Gastroesophageal sphincter (tissue), 4 donors: ENCODE data around the gene HS1BP3. TPM values are rescaled to one million over a fixed set of nuclear protein-coding genes. Genes with fewer than 3 reads are reported as not detected.

Experiments used
- ATAC-seq: fragments of 150-250 bp; one replicate; pipeline ENCODE4 v1.9.1; 2016; ENCODE audit warnings: mild to moderate bottlenecking, moderate library complexity
- H3K27ac ChIP-seq, 4 donors: fragments of 200-600 bp; sonication (generic) in 3 of 4; 1 replicate in 3 of 4; 2 replicates in 1 of 4; pipeline ENCODE4 v1.5.1; 2016 to 2019
- H3K27me3 ChIP-seq: fragments of 200-600 bp; sonication (generic); one replicate; pipeline ENCODE4 v1.5.1; 2019
- H3K36me3 ChIP-seq, 2 donors: fragments of 200-600 bp; sonication (generic); one replicate each; pipeline ENCODE4 v1.5.1; 2019; ENCODE audit warnings: control low read depth in 1 of 2
- H3K4me1 ChIP-seq, 3 donors: fragments of 200-600 bp; sonication (generic); 1 replicate in 2 of 3; 2 replicates in 1 of 3; pipeline ENCODE4 v1.5.1; 2016 to 2019; ENCODE audit warnings: control low read depth in 2 of 3
- H3K4me3 ChIP-seq, 2 donors: fragments of 200-600 bp; sonication (generic); one replicate each; pipeline ENCODE4 v1.5.1; 2019; ENCODE audit warnings: mild to moderate bottlenecking in 1 of 2, moderate library complexity in 1 of 2
- H3K9me3 ChIP-seq, 3 donors: fragments of 200-600 bp; sonication (generic); one replicate each; pipeline ENCODE4 v1.5.1; 2017 to 2019; ENCODE audit warnings: control low read depth in 2 of 3
- EP300 ChIP-seq: sonication (generic); formaldehyde crosslinking; IDR thresholded peaks from one replicate; pipeline ENCODE4 v1.6.1; 2017; ENCODE audit warnings: antibody characterized with exemption, mild to moderate bottlenecking
- POLR2A ChIP-seq, 2 donors: fragments of 450-650 bp; IDR thresholded peaks; one replicate each; pipeline ENCODE4 v1.6.1; 2017; ENCODE audit warnings: antibody characterized with exemption in 2 of 2, mild to moderate bottlenecking in 2 of 2, moderate library complexity in 1 of 2
- POLR2AphosphoS5 ChIP-seq: sonication (generic); formaldehyde crosslinking; IDR thresholded peaks from one replicate; pipeline ENCODE4 v1.6.1; 2017; ENCODE audit warnings: antibody characterized with exemption
- WGBS, 2 donors: methylation state at CpG; one replicate each; pipeline ENCODE4 v1.1.5; 2018; ENCODE audit warnings: low coverage in 1 of 2; 5-methylcytosine and 5-hydroxymethylcytosine counted together
- total RNA-seq, 4 donors: library from RNA; depleted of rRNA; stranded (reverse); fragments of >200 nt; gene quantifications; one replicate each; pipeline ENCODE4 v1.1.0, GENCODE V29; 2016
- TF ChIP-seq, protein P1 (sequence below), 4 experiments: fragments of 200-600 bp in 2 of 4; fragments of 450-650 bp in 2 of 4; sonication (generic) in 1 of 4; IDR thresholded peaks; one replicate each; pipeline ENCODE4 v1.5.1; 2017 to 2019; ENCODE audit warnings: antibody characterized with exemption in 4 of 4, mild to moderate bottlenecking in 2 of 4, moderate library complexity in 2 of 4

HS1BP3 gene
- total RNA-seq, 4 donors from 2014 or later = 42.8 to 89.1 (median 61.4) TPM

- H3K36me3 ChIP-seq = peaks cover 0 to 21% of the 10 kb centered on the region in 2 donors
- no peak for TF ChIP-seq POLR2A (IDR thresholded peaks at IDR 0.05)
- TF ChIP-seq POLR2AphosphoS5 = no peak
- TF ChIP-seq, protein P1, sequence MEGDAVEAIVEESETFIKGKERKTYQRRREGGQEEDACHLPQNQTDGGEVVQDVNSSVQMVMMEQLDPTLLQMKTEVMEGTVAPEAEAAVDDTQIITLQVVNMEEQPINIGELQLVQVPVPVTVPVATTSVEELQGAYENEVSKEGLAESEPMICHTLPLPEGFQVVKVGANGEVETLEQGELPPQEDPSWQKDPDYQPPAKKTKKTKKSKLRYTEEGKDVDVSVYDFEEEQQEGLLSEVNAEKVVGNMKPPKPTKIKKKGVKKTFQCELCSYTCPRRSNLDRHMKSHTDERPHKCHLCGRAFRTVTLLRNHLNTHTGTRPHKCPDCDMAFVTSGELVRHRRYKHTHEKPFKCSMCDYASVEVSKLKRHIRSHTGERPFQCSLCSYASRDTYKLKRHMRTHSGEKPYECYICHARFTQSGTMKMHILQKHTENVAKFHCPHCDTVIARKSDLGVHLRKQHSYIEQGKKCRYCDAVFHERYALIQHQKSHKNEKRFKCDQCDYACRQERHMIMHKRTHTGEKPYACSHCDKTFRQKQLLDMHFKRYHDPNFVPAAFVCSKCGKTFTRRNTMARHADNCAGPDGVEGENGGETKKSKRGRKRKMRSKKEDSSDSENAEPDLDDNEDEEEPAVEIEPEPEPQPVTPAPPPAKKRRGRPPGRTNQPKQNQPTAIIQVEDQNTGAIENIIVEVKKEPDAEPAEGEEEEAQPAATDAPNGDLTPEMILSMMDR (IDR thresholded peaks at IDR 0.05) = no peak
- TF ChIP-seq EP300 = no peak
- H3K4me3 ChIP-seq = no peak overlapping the region
- no peaks in the 10 kb centered on the region for H3K9me3 ChIP-seq
- WGBS, 2 donors = 100% methylated on average over 1 of the region's 4 CpGs; no CpG with 5 or more reads in 1 of the 2 donors
- no peaks in the 10 kb centered on the region for H3K27me3 ChIP-seq
- H3K27ac ChIP-seq = peak overlapping the region; percentile 87 to 99 (median 96)
- ATAC-seq = no peak
- H3K4me1 ChIP-seq = peaks cover 8 to 100% (median 35%) of the 10 kb centered on the region in 3 donors
These were observed 17.9 kb downstream of the HS1BP3 start for GRCh38 chr2:20633001-20633400.

- peak overlapping the region; percentile 87 to 99 (median 96) for H3K27ac ChIP-seq
- WGBS, 2 donors = 80% methylated on average over 1 of the region's 7 CpGs; no CpG with 5 or more reads in 1 of the 2 donors
These were observed 18.4 kb downstream of the HS1BP3 start for GRCh38 chr2:20632446-20632990.

GRCh38 chr2:20631617-20632307 lies 19.1 kb downstream of the HS1BP3 start:
- Histone ChIP-seq H3K4me3 (no peak overlapping the region), H3K27me3 (no peaks in the 10 kb centered on the region), H3K27ac (peak overlapping the region; percentile 87 to 99 (median 96)), H3K4me1 (peaks cover 8 to 100% (median 39%) of the 10 kb centered on the region in 3 donors), H3K36me3 (peaks cover 0 to 11% of the 10 kb centered on the region in 2 donors), H3K9me3 (no peaks in the 10 kb centered on the region)
- 89 to 100% methylated on average over 2 to 3 of the region's 6 CpGs for WGBS, 2 donors
- no peak for TF ChIP-seq POLR2A (IDR thresholded peaks at IDR 0.05)
- ATAC-seq = no peak

More at GRCh38 chr2:20632446-20632990, 18.4 kb downstream of the HS1BP3 start:
- H3K4me1 ChIP-seq = peaks cover 8 to 100% (median 34%) of the 10 kb centered on the region in 3 donors
- no peaks in the 10 kb centered on the region for H3K27me3 ChIP-seq
- no peak overlapping the region for H3K4me3 ChIP-seq
- H3K9me3 ChIP-seq = no peaks in the 10 kb centered on the region
- TF ChIP-seq EP300 = no peak
- TF ChIP-seq POLR2A (IDR thresholded peaks at IDR 0.05) = no peak
- TF ChIP-seq, protein P1 (IDR thresholded peaks at IDR 0.05) = no peak
- TF ChIP-seq POLR2AphosphoS5 = no peak
- peaks cover 0 to 16% of the 10 kb centered on the region in 2 donors for H3K36me3 ChIP-seq
- no peak for ATAC-seq

- peaks cover 8 to 100% (median 41%) of the 10 kb centered on the region in 3 donors for H3K4me1 ChIP-seq
- H3K27ac ChIP-seq = peak overlapping the region; percentile 0 to 99 (median 80)
- ATAC-seq = no peak
- WGBS, 2 donors = no CpG with 5 or more reads among the region's 4 CpGs
- H3K36me3 ChIP-seq = peaks cover 0 to 11% of the 10 kb centered on the region in 2 donors
- no peaks in the 10 kb centered on the region for H3K27me3 ChIP-seq
- H3K4me3 ChIP-seq = no peak overlapping the region
- H3K9me3 ChIP-seq = no peaks in the 10 kb centered on the region
- TF ChIP-seq POLR2AphosphoS5 = no peak
- TF ChIP-seq EP300 = no peak
- TF ChIP-seq, protein P1 (IDR thresholded peaks at IDR 0.05) = no peak
- TF ChIP-seq POLR2A (IDR thresholded peaks at IDR 0.05) = no peak
These were observed 19.9 kb downstream of the HS1BP3 start for GRCh38 chr2:20630967-20631366.

DNA sequence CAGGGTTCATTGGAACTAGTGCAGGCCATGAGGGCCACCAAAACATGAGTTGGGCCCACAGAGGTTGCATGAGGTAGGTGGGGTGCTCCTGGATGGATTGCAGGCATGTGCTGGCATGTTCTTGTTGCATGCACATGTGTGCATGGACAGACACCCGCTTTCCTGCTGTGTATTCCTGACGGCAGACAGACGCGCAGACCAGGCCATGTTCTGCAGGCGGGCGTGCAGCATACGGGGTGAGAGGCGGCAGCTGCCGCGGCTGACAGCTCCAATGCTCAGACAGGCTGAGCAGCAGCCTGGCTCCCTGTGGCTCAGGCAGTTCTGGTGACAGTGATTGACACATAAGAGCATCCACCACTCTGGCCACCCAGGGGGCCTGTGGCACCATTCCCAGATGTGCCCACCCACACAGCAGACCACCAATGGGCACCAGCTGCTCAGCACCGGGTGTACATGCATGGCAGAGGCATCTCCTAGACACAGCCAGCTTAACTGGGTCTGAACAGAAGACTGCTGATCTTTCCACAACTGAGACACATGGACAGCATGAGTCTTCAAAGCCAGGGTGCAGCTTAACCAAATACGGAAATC lies 21.2 kb downstream of the HS1BP3 start:
- H3K36me3 ChIP-seq = peaks cover 0 to 16% of the 10 kb centered on the region in 2 donors
- TF ChIP-seq POLR2AphosphoS5 (no peak), POLR2A (IDR thresholded peaks at IDR 0.05) (no peak), EP300 (no peak)
- TF ChIP-seq, protein P1 (IDR thresholded peaks at IDR 0.05) = no peak
- H3K9me3 ChIP-seq = no peaks in the 10 kb centered on the region
- no peak for ATAC-seq
- H3K4me1 ChIP-seq = peaks cover 3 to 100% (median 31%) of the 10 kb centered on the region in 3 donors
- peak overlapping the region in 3 of 4 donors; percentile 66 to 99 (median 99) for H3K27ac ChIP-seq
- 33 to 53% methylated on average over 1 to 2 of the region's 12 CpGs for WGBS, 2 donors
- H3K27me3 ChIP-seq = no peaks in the 10 kb centered on the region
- H3K4me3 ChIP-seq = no peak overlapping the region
